ENCODE results near the gene POLQ. TPM values are rescaled to one million over a fixed set of nuclear protein-coding genes. Genes with fewer than 3 reads are reported as not detected.

Gene POLQ
- total RNA-seq, 3 donors from 2014 or later (not counting 1 experiment from before 2014, with no cell fraction given), result 0.66 to 1.2 (median 0.70) TPM

DNA sequence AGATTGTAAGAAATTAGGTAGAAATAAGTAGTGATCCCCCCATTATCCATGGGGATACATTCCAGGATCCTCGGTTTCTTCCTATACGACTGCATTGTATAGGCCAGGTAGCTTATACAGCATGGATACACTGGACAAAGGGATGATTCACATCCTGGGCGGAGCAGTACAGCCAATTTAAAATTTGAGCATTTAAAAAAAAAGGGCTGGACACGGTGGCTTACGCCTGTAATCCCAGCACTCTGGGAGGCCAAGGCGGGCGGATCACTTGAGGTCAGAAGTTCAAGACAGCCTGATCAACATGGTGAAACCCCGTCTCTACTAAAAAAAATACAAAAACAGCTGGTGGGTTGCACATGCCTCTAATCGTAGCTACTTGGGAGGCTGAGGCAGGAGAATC lies 21.0 kb upstream of the POLQ start:
- no peaks in the 10 kb centered on the region for H3K9me3 ChIP-seq (ENCODE audit: control insufficient read depth, insufficient read depth, low read length)
- no peaks in the 10 kb centered on the region for H3K4me1 ChIP-seq (ENCODE audit: control insufficient read depth, insufficient read depth, low read length)
- no peak for DNase-seq
- Mint-ChIP-seq H3K4me3 (no peak overlapping the region), H3K36me3 (no peaks in the 10 kb centered on the region), H3K27ac (no peak overlapping the region), H3K27me3 (ENCODE audit: low read depth in 2 of 2) (peaks cover 4 to 16% of the 10 kb centered on the region in 2 donors), H3K4me1 (no peaks in the 10 kb centered on the region), H3K9me3 (no peaks in the 10 kb centered on the region)
- H3K27me3 ChIP-seq (ENCODE audit: control insufficient read depth, insufficient read depth, low read length), result no peaks in the 10 kb centered on the region
- WGBS (ENCODE audit: insufficient coverage), result 93% methylated on average over 9 of the region's 9 CpGs
- ATAC-seq, result no peak
- TF ChIP-seq, protein P1, sequence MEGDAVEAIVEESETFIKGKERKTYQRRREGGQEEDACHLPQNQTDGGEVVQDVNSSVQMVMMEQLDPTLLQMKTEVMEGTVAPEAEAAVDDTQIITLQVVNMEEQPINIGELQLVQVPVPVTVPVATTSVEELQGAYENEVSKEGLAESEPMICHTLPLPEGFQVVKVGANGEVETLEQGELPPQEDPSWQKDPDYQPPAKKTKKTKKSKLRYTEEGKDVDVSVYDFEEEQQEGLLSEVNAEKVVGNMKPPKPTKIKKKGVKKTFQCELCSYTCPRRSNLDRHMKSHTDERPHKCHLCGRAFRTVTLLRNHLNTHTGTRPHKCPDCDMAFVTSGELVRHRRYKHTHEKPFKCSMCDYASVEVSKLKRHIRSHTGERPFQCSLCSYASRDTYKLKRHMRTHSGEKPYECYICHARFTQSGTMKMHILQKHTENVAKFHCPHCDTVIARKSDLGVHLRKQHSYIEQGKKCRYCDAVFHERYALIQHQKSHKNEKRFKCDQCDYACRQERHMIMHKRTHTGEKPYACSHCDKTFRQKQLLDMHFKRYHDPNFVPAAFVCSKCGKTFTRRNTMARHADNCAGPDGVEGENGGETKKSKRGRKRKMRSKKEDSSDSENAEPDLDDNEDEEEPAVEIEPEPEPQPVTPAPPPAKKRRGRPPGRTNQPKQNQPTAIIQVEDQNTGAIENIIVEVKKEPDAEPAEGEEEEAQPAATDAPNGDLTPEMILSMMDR (IDR thresholded peaks at IDR 0.05), result no peak
- H3K27ac ChIP-seq (ENCODE audit: low read length), result no peak overlapping the region
- H3K4me3 ChIP-seq (ENCODE audit: low read length), result no peak overlapping the region
- H3K36me3 ChIP-seq (ENCODE audit: control insufficient read depth, insufficient read depth, low read length), result no peaks in the 10 kb centered on the region
- intact Hi-C loops (cut with micrococcal nuclease), result no loop called here

- Histone ChIP-seq H3K36me3 (ENCODE audit: control insufficient read depth, insufficient read depth, low read length) (no peaks in the 10 kb centered on the region), H3K27ac (ENCODE audit: low read length) (no peak overlapping the region), H3K9me3 (ENCODE audit: control insufficient read depth, insufficient read depth, low read length) (no peaks in the 10 kb centered on the region), H3K27me3 (ENCODE audit: control insufficient read depth, insufficient read depth, low read length) (no peaks in the 10 kb centered on the region), H3K4me3 (ENCODE audit: low read length) (no peak overlapping the region), H3K4me1 (ENCODE audit: control insufficient read depth, insufficient read depth, low read length) (no peaks in the 10 kb centered on the region)
- DNase-seq (no peak), ATAC-seq (no peak)
- intact Hi-C loops (cut with micrococcal nuclease), result no loop called here
- Mint-ChIP-seq H3K36me3 (no peaks in the 10 kb centered on the region), H3K27ac (no peak overlapping the region), H3K9me3 (no peaks in the 10 kb centered on the region), H3K4me3 (no peak overlapping the region), H3K27me3 (ENCODE audit: low read depth in 2 of 2) (peaks cover 10 to 12% of the 10 kb centered on the region in 2 donors), H3K4me1 (no peaks in the 10 kb centered on the region)
- TF ChIP-seq, protein P1 (IDR thresholded peaks at IDR 0.05), result no peak
Observed at GRCh38 chr3:121562148-121562547, 16.4 kb upstream of the POLQ start.

GRCh38 chr3:121557426-121557934 lies 11.7 kb upstream of the POLQ start:
- no peak for ATAC-seq
- 93% methylated on average over 5 of the region's 5 CpGs for WGBS (ENCODE audit: insufficient coverage)
- DNase-seq, result no peak

More at GRCh38 chr3:121557426-121557934, 11.7 kb upstream of the POLQ start:
- H3K27me3 Mint-ChIP-seq (ENCODE audit: low read depth in 2 of 2), result peaks cover 12% of the 10 kb centered on the region in 2 donors
- TF ChIP-seq, protein P1 (IDR thresholded peaks at IDR 0.05), result no peak
- H3K4me3 Mint-ChIP-seq, result no peak overlapping the region
- H3K36me3 Mint-ChIP-seq, result no peaks in the 10 kb centered on the region
- H3K27ac ChIP-seq (ENCODE audit: low read length), result no peak overlapping the region
- H3K4me1 ChIP-seq (ENCODE audit: control insufficient read depth, insufficient read depth, low read length), result no peaks in the 10 kb centered on the region
- no peaks in the 10 kb centered on the region for H3K9me3 Mint-ChIP-seq
- H3K9me3 ChIP-seq (ENCODE audit: control insufficient read depth, insufficient read depth, low read length), result no peaks in the 10 kb centered on the region
- no peak overlapping the region for H3K27ac Mint-ChIP-seq
- H3K36me3 ChIP-seq (ENCODE audit: control insufficient read depth, insufficient read depth, low read length), result no peaks in the 10 kb centered on the region
- H3K27me3 ChIP-seq (ENCODE audit: control insufficient read depth, insufficient read depth, low read length), result no peaks in the 10 kb centered on the region
- H3K4me3 ChIP-seq (ENCODE audit: low read length), result no peak overlapping the region
- H3K4me1 Mint-ChIP-seq, result no peaks in the 10 kb centered on the region
- intact Hi-C loops (cut with micrococcal nuclease), result no loop called here

Measured in natural killer cell (primary cell).